Stimulated activated CD8-positive, alpha-beta memory T cell treated with anti-CD3 and anti-CD28 coated beads, Interleukin-15, amount 100 ng/mL, for 24 hours (primary cell): ENCODE data around the gene EID3.

Experiments used
- DNase-seq: peaks from one replicate; pipeline ENCODE4 v3.0.0-alpha.2; 2020; ENCODE audit warnings: low read depth

Gene EID3

DNA sequence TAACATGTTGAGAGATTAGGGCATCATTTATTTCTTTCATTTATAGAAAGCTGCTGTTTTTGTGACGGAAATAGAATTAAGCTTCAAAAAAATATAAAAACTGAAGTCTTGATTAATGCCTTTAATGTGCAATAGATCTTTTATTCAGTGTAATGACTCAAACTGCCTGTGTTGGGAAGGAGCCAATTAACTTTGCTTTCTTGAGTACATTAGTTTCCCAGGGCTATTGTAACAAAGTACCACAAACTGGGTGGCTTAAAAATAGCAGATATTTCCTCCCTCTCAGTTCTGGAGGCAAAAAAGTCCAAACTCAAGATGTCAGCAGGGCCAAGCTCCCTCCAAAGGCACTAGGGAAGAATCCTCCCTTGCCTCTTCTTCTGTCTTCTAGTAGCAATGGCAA lies 36.6 kb downstream of the EID3 start:
- no peak for DNase-seq

DNA sequence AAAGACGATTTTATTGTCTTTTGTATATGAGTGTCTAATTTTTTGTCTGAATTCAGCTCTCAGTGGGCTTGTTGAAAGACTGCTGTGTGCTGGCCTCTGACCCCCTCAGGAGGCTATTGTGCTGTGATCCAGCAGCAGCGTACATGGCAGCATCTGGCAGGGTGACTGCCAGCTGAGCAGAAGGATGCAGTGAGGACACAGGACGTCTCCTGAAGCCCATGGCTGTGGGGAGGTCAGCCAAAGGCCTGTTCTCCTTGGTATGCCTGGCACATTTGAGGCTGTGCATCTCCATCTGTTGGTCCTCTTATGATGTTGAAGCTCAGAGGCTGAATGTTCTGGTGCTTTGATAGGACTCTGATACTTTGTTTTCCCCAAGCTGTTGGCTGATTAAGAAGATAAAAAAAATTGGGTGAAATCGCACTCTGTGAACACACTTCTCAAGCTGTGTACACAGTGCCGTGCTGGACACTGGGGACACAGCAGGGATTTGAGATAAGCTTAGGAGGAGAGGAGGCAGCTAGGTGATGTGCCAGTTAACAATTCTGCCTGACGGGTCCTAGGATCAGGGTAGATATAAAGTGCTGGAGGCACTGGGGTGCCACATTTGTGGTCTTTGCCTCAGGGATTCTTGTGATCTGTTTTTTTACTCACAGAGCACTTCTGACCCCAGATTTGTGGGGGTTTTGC lies 37.5 kb downstream of the EID3 start:
- DNase-seq, result no peak

DNA sequence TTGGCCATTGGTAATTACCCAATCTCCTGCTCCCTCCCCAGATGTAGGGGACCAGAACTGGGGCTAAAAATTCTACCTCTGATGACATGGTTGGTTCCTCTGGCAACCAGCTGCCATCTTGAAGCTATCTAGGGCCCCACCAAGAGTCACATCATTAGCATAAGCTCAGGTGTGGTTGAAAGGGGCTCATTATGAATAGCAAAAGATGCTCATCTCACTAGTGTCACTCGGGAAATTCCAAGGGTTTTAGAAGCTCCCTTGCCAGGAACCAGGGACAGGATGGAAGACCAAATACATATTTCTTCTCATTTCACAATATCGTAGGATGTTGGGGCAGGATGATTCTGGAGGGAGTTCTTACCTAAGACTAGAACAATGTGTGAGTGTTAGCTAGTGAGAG lies 38.6 kb downstream of the EID3 start:
- DNase-seq, result no peak

DNA sequence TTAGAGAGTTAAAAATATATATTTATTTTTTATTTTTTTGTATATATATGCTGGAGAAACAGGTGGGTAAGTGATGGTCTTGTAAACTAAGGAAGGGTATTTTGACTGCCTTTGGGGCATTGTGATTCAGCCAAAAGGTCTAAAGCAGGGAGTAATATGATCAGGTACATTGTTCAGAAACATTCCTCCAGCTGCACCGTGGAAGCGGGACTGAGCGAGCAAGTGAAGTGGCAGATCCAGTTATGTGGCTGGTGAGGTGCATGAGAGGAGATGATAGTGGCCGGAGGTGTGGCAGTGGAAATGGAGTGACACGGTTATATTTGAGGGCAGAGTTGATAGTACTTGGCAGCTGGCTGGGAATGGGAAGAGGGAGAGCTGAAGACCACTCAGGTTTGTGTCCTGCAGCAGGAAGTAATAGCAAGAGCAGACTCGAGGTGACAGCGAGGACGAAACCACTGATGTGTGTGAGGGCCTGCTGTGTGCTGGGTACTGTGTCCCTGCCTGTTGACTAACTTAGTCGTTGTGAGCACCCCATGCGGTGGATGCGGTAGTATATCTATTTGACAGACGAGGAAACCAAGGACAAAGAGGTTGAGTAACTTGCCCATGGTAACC lies 39.2 kb downstream of the EID3 start:
- no peak for DNase-seq

DNA sequence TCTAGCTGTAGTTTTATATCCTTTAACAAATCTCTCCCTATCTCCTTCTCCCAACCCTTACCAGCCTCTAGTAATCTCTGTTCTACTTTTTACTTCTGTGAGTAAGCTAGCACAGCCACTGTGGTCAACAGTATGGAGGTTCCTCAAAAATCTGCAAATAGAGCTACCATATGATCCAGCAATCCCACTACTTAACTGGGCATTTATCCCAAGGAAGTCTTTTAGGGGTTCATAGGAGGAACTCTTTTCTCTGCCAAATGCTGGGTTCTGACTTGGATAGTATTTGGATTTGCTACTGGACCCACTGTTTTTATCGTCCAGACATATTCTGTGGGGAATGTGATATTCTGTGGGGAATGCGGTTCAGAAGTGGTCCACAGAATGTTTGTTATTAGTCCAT lies 41.1 kb downstream of the EID3 start:
- DNase-seq, result no peak

DNA sequence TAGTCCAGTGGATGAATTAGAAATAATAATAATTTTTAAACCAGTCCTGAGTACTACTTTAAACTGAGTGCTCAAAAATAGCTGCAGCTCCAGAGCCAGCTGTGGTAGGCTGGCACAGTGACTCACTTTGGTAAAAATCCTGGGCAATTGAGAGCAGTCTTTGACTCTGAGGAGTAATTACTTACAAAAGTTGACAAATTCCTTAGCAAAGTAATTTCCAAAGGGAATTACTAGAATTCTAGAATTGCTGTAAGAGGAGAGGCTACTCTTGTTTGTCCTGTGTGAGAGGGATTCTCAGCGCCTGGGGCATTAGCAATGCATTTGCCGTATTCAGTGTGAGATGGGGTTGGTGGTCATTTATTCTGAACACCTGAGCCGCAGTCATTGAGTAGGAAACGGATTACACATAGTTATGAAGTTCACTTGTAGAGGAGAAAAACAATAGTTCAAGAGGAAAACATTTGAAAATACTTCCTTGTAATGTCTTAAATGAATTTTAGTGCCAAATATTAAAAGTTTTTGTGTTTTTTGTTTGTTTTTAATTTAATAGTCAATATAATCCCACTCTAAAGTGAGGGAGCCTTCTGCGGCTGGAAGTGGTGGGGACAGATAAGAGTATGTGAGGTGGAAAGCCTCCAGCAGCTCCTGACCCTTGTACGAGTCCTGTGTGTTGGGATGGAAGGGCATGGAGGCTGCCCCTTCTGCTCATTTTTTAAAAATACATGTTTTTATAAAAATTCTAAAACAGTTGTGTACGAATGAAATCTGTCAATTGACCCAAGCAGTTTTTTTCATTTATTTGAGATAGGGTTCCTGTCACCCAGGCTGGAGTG lies 41.9 kb downstream of the EID3 start:
- no peak for DNase-seq

DNA sequence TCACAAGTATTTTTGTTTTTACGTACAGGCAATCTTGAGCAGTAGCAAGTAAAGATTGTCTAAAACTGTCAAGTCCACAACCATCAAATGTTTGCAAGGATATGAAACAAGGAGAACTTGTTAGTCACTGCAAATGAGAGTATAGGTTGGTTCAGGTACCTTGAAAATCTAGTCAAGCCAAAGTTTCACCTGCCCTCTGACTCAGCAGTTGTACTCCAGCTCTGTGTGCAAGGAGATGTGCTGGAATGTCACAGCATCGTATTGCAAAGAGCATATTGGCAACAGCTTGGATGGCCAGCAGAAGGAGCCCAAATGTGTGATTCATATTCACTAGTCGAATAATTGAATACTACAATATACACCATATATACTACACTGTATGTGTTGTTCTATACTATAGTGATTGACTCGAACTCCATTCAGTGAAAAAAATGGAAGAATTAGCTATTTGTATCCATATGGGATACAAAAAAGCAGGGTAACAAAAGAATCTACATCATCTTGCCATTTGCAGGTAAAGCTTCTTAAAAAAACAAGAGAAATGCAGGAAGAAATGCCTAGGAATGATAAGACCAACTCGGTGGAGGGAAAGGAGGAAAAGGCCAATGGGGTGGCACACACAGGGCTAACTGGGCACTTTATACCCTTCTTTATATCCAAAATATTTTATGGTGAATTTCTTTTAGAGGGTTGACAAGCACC lies 44.0 kb downstream of the EID3 start:
- no peak for DNase-seq

DNA sequence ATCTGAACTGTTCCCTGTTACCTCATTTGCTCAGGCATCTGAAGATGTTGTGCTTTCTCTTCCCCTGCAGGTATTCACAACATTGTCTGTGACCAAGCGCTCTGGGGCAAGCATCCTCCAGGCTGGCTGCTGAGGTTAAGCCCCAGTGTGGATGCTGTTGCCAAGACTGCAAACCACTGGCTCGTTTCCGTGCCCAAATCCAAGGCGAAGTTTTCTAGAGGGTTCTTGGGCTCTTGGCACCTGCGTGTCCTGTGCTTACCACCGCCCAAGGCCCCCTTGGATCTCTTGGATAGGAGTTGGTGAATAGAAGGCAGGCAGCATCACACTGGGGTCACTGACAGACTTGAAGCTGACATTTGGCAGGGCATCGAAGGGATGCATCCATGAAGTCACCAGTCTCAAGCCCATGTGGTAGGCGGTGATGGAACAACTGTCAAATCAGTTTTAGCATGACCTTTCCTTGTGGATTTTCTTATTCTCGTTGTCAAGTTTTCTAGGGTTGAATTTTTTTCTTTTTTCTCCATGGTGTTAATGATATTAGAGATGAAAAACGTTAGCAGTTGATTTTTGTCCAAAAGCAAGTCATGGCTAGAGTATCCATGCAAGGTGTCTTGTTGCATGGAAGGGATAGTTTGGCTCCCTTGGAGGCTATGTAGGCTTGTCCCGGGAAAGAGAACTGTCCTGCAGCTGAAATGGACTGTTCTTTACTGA lies 44.9 kb downstream of the EID3 start:
- no peak for DNase-seq

DNA sequence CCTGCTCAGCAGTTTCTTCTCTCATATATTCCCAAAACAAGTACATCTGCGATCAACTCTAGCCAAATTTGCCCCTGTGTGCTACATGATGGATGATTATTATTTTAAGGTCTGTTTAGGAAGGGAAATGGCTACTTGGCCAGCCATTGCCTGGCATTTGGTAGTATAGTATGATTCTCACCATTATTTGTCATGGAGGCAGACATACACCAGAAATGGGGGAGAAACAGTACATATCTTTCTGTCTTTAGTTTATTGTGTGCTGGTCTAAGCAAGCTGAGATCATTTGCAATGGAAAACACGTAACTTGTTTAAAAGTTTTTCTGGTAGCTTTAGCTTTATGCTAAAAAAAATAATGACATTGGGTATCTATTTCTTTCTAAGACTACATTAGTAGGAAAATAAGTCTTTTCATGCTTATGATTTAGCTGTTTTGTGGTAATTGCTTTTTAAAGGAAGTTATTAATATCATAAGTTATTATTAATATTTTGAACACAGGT lies 45.5 kb downstream of the EID3 start:
- no peak for DNase-seq

DNA sequence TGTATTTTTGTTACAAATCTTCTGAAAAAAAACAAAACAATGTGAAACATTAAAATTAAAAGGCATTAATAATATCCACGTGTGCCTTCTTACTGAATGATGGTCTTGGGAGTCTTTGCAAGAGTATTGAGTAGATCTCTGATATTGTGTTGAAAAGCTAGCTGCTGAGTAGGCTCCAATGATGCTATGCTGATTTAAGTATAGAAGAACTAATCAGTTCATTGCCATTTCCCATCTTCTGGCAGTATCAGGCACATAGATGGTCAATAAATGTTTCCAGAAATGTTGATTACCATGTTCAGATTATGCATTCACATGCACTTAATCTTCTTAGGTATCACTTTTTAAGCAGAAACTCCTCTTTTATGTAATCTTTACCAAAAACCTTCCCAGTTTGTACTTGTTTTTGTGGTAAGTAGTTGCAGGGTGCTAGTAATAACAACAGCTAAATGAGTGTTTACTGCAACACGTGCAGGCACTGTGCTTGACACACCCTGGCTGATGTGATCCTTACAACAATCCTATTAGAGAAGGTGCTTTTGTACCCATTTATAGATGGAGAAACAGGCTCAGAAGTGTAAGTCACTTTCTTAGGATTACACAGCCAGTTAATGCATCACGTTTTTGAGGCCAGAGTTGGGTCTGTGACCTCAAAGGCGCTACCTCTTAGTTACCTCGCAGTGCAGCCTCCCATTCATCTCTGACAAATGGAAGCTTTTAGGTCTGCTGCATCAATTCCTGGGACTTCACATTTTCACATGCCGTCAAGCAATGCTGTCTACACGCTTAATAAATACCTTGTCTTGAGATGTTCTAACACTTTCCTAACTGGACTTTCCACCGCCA lies 46.9 kb downstream of the EID3 start:
- DNase-seq, result no peak

DNA sequence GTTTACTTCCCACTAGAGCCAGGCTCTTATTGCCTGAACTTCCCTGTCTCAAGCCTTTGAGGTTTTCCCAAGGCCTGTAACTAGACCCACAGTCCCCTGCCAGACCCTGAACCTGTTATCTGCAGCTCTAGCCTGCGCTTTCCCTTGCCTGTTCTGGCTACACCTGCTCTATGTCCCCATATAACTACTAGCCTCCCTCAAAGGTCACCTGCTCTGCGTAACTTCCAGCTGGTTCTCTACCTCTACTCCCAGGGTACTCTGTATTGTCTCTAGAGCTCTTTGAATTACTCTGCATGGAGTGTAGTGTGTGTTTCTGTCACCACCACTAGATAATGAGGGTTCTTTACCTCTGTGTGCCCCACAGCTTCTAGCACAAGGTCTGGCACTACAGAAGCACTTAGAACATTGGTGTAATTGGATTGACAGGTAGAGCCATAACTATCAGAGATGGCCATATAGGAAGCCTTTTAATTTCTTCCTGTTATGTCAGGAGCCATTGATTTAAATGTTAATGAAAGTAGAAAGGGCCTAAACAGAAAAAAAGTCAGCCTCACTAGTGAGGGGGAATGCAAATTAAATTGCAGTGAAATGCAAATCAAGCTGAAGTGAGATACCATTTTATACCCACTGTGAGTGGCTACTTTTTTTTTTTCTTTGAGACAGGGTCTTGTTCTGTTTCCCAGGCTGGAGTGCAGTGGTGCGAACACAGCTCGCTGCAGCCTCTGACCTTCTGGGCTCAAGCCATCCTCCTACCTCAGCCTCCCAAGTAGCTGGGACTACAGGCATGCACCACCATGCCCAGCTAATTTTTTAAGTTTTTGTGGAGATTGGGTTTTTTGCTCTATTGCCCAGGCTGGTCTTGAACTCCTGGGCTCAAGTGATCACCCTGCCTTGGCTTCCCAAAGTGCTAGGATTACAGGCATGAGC lies 47.8 kb downstream of the EID3 start:
- DNase-seq, result no peak

DNA sequence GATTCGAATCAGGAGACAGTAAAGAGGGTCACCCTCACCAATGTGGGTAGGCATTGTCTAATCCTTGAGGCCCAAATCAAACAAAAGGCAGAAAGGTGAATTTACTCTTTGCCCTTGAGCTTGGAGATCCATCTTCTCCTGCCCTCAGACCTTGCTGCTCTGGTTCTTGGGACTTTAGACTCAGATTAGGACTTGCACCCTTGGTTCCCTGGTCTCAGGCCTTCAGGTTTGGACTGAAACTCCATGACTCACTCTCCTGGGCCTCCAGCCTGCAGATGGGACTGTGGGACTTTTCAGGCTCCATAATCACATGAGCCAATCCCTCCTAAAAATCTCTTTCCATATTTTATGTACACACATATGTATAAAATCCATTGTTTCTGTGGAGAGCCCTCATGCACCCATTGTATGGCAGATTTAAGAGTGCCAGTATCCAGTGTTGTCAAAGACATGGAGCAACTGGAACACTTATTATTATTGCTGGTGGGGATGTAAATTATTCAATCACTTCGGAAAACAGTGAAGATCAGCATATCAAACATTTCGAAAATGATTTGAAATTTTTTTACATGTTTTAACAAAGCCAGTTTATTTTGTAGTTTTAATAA lies 48.7 kb downstream of the EID3 start:
- DNase-seq, result no peak

DNA sequence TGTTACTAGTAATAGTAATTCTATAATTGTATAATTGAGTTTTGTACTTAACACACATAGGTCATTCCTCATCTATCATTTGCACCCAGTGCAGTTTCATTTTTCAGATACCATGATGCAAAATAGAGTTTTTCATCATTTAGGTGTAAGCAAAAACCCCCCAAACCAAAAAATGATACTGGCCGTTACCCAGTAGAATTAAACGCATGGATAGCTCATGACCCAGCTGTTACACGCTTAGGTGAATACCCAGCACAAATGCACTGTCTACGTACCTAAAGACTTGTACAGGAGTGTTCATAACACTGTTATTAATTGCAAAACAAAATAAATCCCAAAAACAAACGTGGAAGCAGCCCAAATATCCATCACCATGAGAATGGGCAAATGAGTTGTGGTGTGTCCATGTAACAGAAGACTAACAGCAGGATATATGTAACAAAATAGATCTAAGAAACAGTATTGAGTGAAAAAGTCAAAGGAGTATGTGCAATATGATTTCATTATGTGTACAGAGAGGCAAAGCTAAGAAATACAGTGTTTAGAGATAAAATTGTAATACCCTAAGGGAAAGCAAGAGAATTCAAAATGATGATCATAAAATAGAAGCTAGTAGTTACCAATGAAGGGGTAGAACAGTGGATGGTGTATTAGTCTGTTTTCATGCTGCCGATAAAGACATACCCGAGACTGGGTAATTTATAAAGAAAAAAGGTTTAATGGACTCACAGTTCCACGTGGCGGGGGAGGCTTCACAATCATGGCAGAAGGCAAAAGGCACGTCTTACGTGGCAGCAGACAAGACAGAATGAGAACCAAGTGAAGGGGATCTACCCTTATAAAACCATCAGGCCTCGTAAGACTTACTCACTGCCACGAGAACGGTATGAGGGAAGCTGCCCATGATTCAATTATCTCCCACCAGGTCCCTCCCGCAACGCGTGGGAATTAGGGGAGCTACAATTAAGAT lies 49.8 kb downstream of the EID3 start:
- DNase-seq, result no peak

DNA sequence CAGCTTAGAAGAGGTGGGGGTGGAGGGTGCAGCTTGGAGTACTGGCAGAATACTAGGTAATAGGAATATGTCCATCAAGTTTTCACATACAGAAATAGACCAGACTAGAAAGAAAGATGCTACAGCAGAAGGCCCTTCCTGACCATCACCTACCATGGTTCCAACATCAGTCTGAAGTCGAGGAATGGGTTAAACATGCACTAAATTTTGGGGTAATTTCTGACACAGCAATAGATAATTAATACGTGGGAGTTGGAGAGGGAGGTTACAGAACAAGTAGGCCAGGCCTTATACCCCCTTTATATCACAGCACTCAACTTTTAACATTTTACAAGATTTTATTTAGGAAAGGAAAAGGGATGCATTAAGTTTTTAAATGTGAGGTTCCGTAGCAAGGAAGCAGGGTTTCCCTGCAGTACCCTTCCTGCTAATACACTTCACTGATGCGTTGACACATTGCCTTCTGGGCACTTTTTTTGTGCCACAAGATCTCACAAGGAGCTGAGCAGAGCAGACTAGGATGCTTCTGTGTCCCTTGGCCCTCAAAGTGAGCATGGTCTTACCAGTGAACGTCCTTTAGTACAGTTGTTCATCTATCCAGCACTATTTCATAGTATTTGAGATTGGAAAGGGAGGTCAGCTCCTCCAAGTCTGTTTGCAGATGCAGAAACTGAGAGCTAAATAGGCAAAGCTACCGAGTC lies 50.8 kb downstream of the EID3 start:
- no peak for DNase-seq
